Fibroblast of villous mesenchyme (primary cell): ENCODE measurements around the gene PHLPP1. TPM values are rescaled to one million over a fixed set of nuclear protein-coding genes. Genes with fewer than 3 reads are reported as not detected.

Experiments used
- DNase-seq: peaks from one replicate; pipeline ENCODE4 v3.0.0-alpha.2; 2010; ENCODE audit warnings: low read depth
- H3K4me3 ChIP-seq: 2 replicates; pipeline ENCODE4 v1.5.1; 2011; ENCODE audit warnings: low read depth, mild to moderate bottlenecking, low read length
- total RNA-seq: library from RNA; depleted of rRNA; stranded (reverse); fragments of >200 nt; gene quantifications from 2 replicates; pipeline ENCODE4 v1.2.3, GENCODE V29; 2012
- TF ChIP-seq, protein P1 (sequence below): IDR thresholded peaks from 2 replicates; pipeline ENCODE4 v1.5.1; 2012; ENCODE audit warnings: low read depth, mild to moderate bottlenecking, low read length; ENCODE audit not compliant: insufficient read depth

Gene PHLPP1
- total RNA-seq, 1 donor: 4.7 TPM

GRCh38 chr18:62948788-62949187 is 233.4 kb downstream of the PHLPP1 start:
- TF ChIP-seq, protein P1, sequence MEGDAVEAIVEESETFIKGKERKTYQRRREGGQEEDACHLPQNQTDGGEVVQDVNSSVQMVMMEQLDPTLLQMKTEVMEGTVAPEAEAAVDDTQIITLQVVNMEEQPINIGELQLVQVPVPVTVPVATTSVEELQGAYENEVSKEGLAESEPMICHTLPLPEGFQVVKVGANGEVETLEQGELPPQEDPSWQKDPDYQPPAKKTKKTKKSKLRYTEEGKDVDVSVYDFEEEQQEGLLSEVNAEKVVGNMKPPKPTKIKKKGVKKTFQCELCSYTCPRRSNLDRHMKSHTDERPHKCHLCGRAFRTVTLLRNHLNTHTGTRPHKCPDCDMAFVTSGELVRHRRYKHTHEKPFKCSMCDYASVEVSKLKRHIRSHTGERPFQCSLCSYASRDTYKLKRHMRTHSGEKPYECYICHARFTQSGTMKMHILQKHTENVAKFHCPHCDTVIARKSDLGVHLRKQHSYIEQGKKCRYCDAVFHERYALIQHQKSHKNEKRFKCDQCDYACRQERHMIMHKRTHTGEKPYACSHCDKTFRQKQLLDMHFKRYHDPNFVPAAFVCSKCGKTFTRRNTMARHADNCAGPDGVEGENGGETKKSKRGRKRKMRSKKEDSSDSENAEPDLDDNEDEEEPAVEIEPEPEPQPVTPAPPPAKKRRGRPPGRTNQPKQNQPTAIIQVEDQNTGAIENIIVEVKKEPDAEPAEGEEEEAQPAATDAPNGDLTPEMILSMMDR: no peak
- no peak for DNase-seq
- H3K4me3 ChIP-seq: no peak overlapping the region

- TF ChIP-seq, protein P1: no peak
- DNase-seq: no peak
Observed at GRCh38 chr18:62950246-62950645, 234.9 kb downstream of the PHLPP1 start.

GRCh38 chr18:62952807-62953206 is 237.5 kb downstream of the PHLPP1 start:
- H3K4me3 ChIP-seq: no peak overlapping the region
- TF ChIP-seq, protein P1: no peak
- DNase-seq: no peak

More at GRCh38 chr18:62950246-62950645, 234.9 kb downstream of the PHLPP1 start:
- no peak overlapping the region for H3K4me3 ChIP-seq

DNA sequence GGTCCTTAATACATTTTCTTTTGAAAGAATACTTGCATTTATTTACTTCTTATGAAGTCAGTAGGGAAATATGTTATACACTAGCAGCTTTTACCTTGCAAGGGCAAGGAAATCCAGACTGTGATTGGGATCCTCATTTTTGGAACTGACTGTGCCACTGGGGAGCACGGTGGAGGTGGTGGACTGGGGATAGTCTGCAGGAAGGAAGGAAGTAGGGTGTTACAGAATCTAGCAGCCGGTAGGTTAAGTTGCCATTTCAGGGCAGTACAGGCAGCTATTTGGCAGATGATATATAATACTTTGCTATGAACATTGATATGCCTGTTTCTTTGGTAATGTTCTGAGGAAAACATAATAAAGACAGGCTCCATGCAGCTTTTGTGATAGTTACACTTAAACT is 238.3 kb downstream of the PHLPP1 start:
- no peak for DNase-seq
- TF ChIP-seq, protein P1: no peak
- H3K4me3 ChIP-seq: no peak overlapping the region

DNA sequence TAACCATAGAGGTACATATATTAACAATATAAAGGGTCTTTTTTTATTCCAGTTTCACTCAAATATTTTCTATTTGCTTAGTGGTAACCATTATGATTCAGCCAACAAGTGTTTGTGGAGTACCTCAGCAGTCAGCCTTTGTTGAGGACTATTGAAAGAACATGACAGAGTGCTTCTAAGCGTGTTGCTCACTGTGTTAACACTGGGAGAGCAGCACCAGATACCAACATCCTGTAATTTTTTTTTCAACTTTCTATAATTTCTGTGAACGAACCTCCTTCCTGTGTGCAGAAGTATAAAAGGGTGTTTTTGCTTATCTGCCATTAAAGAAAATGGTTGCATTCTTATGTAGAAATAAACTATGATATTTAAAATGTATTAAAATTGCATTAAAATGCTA is 239.0 kb downstream of the PHLPP1 start:
- TF ChIP-seq, protein P1: no peak
- no peak for DNase-seq
- H3K4me3 ChIP-seq: no peak overlapping the region

DNA sequence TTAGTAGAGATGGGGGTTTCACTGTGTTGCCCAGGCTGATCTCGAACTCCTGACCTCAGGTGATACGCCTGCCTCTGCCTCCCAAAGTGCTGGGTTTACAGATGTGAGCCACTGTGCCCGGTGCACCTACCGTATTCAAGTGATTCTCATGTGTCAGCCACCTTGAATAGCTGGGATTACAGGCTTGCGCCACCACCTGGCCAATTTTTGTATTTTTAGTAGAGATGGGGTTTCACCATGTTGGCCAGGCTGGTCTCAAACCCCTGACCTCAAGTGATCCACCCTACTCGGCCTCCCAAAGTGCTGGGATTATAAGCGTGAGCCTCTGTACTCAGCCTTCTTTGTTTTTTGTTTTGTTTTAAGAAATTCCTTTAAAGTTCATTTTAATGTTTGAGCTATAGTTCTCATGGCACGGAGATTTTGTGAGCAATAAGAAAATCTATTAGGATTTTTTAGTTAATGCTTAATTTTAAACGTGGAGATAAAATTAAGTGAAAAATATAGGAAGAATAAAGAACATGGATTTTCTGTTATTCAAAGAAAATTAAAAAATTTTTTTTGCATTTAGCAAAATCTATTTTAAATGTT is 242.6 kb downstream of the PHLPP1 start:
- DNase-seq: peak; percentile 50
- TF ChIP-seq, protein P1: peak; percentile 54
- no peak overlapping the region for H3K4me3 ChIP-seq

GRCh38 chr18:62959481-62959880 is 244.1 kb downstream of the PHLPP1 start:
- no peak overlapping the region for H3K4me3 ChIP-seq
- no peak for DNase-seq
- TF ChIP-seq, protein P1: no peak
